Suppressor macrophage (primary cell): ENCODE data around the gene KRTAP6-3.

Experiments used
- DNase-seq, 4 experiments: peaks; one replicate each; pipeline ENCODE4 v3.0.0-alpha.2; 2020 to 2022

Gene KRTAP6-3

DNA sequence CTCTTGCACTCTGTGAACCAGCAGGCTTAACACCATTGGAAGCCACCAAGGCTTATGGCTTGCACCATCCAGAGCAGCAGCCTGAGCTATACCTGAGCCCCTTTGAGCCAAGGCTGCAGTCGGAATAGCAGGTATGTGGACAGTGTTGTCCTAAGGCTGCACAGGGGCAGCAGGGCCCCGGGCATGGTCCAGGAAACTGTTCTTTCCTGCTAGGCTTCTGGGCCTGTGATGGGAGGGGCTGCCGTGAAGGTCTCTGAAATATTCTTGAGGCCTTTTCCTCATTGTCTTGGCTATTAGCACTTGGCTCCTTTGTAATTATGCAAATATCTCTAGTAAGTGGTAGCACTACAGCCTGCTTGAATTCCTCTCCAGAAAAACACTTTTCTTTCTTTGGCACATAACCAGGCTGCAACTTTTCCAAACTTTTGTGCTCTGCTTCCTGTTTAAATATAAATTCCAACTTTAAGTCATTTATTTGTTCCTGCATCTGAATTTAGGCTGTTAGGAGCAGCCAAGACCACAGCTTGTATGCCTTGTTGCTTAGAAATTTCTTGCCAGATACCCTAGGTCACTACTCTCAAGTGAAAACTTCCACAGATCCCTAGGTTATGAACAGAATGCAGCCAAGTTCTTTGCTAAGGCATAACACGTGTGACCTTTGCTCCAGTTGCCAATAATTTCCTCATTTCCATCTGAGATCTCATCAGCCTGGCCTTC is 33.4 kb downstream of the KRTAP6-3 start:
- DNase-seq: no peak

- DNase-seq: no peak
Measured at GRCh38 chr21:30628109-30628508, 35.9 kb downstream of the KRTAP6-3 start.

GRCh38 chr21:30629200-30629599 is 37.0 kb downstream of the KRTAP6-3 start:
- DNase-seq: no peak

- DNase-seq: no peak
Measured at GRCh38 chr21:30634906-30635305, 42.7 kb downstream of the KRTAP6-3 start, which contains the start of gene KRTAP20-2. Gene KRTAP20-2, plus strand, starts transcription at chr21:30635206. Its CDS starts 58 bp downstream, at chr21:30635264.

GRCh38 chr21:30638686-30639085 is 46.4 kb downstream of the KRTAP6-3 start:
- no peak for DNase-seq

DNA sequence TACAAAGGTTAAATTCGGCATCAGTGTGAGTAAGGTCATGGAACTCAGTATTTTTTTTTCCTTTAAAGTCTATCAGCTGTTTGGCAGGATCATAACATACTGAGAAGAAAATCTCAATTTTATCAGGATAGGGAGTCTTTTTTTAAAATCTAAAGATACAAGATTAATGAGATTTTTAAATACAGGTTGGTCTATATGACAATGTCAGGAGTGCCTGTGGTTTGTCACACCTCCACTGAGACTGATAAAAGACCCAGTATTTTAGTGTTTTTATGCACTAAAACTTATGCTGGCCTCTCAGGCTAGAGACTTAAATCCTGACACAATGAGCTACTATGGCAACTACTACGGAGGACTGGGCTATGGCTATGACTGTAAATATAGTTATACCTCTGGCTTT is 50.3 kb downstream of the KRTAP6-3 start, which contains the start of gene KRTAP20-3:
Gene KRTAP20-3, plus strand, starts transcription at position 301 of the 400 bp plus-strand sequence.
- DNase-seq: no peak
